Neutrophil (primary cell): ENCODE measurements around the gene ERN1.
"Not testable (repeated sequence)": the region's sequence is repeated elsewhere in the genome, so short reads cannot be mapped to it uniquely, and the experiment has no call there.

ENCODE experiments used
- H3K27ac ChIP-seq: fragments of 200-600 bp; sonication (generic); 2 replicates; pipeline ENCODE4 v1.5.1; 2016; ENCODE audit warnings: mild to moderate bottlenecking, moderate library complexity
- H3K27me3 ChIP-seq: fragments of 200-600 bp; sonication (generic); 2 replicates; pipeline ENCODE4 v1.6.0; 2016; ENCODE audit warnings: mild to moderate bottlenecking
- H3K36me3 ChIP-seq: fragments of 200-600 bp; sonication (generic); 2 replicates; pipeline ENCODE4 v1.5.1; 2017
- H3K4me1 ChIP-seq, 2 experiments: fragments of 200-600 bp in 1 of 2; sonication (generic) in 1 of 2; 1 replicate in 1 of 2; 2 replicates in 1 of 2; pipeline versions ENCODE4 v1.5.1 to v1.6.1; 2013 to 2016; ENCODE audit warnings: low read depth in 1 of 2, low read length in 1 of 2, mild to moderate bottlenecking in 1 of 2, moderate library complexity in 1 of 2; ENCODE audit not compliant: control insufficient read depth in 1 of 2, insufficient read depth in 1 of 2
- H3K4me3 ChIP-seq, 2 experiments: fragments of 200-600 bp in 1 of 2; sonication (generic) in 1 of 2; 1 replicate in 1 of 2; 2 replicates in 1 of 2; pipeline ENCODE4 v1.5.1; 2013 to 2016; ENCODE audit warnings: low read depth in 1 of 2, low read length in 1 of 2, mild to moderate bottlenecking in 1 of 2, moderate library complexity in 1 of 2
- H3K9me3 ChIP-seq: fragments of 200-600 bp; sonication (generic); 2 replicates; pipeline ENCODE4 v1.5.1; 2016
- CTCF ChIP-seq: fragments of 200-600 bp; sonication (generic); IDR thresholded peaks from 2 replicates; pipeline ENCODE4 v1.5.1; 2016; ENCODE audit warnings: antibody characterized with exemption

The ERN1 gene

GRCh38 chr17:64007838-64008282 is 122.1 kb downstream of the ERN1 start:
- no peaks in the 10 kb centered on the region for H3K36me3 ChIP-seq
- H3K4me3 ChIP-seq, result no peak overlapping the region
- TF ChIP-seq CTCF, result no peak
- no peak overlapping the region for H3K27ac ChIP-seq
- no peaks in the 10 kb centered on the region for H3K27me3 ChIP-seq
- peaks cover 7 to 8% of the 10 kb centered on the region in 2 experiments for H3K4me1 ChIP-seq
- H3K9me3 ChIP-seq, result no peaks in the 10 kb centered on the region

GRCh38 chr17:64007089-64007837 is 122.7 kb downstream of the ERN1 start:
- not testable (repeated sequence) for H3K9me3 ChIP-seq, H3K36me3 ChIP-seq, H3K4me3 ChIP-seq, H3K27me3 ChIP-seq, H3K27ac ChIP-seq, H3K4me1 ChIP-seq

GRCh38 chr17:64006361-64007088 is 123.4 kb downstream of the ERN1 start:
- no peak overlapping the region for H3K27ac ChIP-seq
- no peaks in the 10 kb centered on the region for H3K27me3 ChIP-seq
- peaks cover 7 to 8% of the 10 kb centered on the region in 2 experiments for H3K4me1 ChIP-seq
- H3K4me3 ChIP-seq, result no peak overlapping the region
- H3K36me3 ChIP-seq, result no peaks in the 10 kb centered on the region
- TF ChIP-seq CTCF, result no peak
- no peaks in the 10 kb centered on the region for H3K9me3 ChIP-seq

- Histone ChIP-seq H3K27ac (no peak overlapping the region), H3K4me3 (no peak overlapping the region), H3K27me3 (peaks cover 6% of the 10 kb centered on the region), H3K4me1 (peaks cover 7 to 8% of the 10 kb centered on the region in 2 experiments), H3K36me3 (no peaks in the 10 kb centered on the region), H3K9me3 (no peaks in the 10 kb centered on the region)
- TF ChIP-seq CTCF, result no peak
Measured at GRCh38 chr17:64005734-64006167, 124.2 kb downstream of the ERN1 start.

GRCh38 chr17:64004903-64005733 is 124.8 kb downstream of the ERN1 start:
- H3K9me3 ChIP-seq, result no peaks in the 10 kb centered on the region
- no peak overlapping the region for H3K4me3 ChIP-seq
- H3K27me3 ChIP-seq, result peaks cover 8% of the 10 kb centered on the region
- H3K36me3 ChIP-seq, result no peaks in the 10 kb centered on the region
- H3K4me1 ChIP-seq, result peaks cover 7 to 8% of the 10 kb centered on the region in 2 experiments
- no peak overlapping the region for H3K27ac ChIP-seq
- TF ChIP-seq CTCF, result no peak
